GM19239 (cell line): ENCODE measurements around the gene SEZ6.

Experiments used
- DNase-seq: peaks from one replicate; pipeline ENCODE4 v3.0.0; 2011; ENCODE audit warnings: low spot score; ENCODE audit not compliant: insufficient read length
- FAIRE-seq: peaks from 2 replicates; lab custom pipeline; 2011; peaks lifted over from hg19 to GRCh38; lab: Jason Lieb, UNC

The SEZ6 gene

DNA sequence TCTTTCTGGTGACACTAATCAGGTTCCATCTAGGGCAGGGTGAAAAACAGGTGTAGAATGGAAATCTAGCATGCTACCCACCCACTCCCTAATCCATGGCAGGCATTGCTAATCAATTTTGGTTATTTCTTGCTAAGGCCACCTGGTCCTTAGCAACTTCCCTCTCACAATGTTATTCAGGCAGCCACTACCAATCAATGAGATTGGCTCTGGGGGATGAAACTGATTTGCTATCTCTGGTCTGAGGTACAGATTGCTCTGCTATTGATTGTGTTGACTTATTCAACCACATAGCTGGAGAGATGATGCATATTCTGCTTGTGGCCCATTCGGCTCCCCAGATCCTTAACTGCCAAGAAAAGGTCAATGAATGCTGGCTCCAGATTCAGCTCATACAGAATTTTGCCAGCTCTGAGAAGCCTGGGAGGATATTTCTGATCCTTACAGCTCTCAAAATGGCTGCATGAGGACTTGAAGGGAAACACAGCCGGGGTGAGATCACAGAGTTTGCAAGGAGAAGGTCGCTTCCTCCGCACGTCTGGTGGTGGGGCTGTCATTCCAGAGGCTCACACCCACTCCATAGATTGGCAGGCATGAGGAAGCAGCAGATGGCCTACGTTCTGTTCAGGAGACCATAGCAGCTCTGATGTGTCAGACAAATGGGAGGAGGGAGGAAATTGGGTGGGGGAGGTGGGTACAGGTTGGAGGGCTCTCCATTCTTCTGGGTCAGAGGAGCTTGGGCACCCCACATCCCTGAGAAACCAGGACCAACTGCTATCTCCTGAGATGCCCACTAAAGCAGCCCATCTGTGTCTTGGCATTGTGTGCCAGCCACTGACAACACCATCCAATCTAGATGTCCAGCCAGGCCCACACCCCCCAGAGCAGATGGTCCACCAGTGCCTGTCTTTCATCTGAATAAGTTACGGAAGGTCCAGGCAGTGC is 22.3 kb downstream of the SEZ6 start:
- FAIRE-seq (peak; percentile 44), DNase-seq (no peak)

DNA sequence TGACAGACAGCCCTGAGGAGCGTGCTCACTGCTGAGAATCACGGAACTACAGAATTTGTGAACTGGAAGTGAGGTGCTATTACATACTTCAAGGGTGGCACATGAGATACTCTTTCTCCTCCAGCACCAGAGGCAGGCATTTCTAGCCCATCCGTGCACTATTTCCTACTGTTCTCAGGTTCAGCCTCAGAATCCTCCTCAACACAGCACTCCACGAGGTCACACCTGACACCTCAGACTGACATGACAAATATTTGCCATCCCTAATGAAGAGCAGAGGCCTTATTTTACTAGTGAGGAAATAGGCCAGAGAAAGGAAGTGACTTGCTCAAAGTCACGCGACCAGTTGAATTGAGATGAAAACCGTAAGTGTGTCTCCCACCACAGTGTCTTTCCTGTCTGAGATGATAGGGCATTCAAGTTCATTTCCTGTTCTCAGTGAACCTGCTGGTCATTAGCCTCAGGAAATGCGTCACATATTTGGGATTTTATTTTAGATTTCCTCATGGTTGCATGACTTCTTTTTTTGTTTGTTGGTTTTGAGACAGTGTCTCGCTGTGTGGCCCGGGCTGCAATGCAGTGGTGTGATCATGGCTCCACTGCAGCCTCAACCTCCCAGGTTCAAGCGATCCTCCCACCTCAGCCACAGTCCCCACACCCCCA is 23.6 kb downstream of the SEZ6 start:
- FAIRE-seq (peak; percentile 93), DNase-seq (peak; percentile 82)

DNA sequence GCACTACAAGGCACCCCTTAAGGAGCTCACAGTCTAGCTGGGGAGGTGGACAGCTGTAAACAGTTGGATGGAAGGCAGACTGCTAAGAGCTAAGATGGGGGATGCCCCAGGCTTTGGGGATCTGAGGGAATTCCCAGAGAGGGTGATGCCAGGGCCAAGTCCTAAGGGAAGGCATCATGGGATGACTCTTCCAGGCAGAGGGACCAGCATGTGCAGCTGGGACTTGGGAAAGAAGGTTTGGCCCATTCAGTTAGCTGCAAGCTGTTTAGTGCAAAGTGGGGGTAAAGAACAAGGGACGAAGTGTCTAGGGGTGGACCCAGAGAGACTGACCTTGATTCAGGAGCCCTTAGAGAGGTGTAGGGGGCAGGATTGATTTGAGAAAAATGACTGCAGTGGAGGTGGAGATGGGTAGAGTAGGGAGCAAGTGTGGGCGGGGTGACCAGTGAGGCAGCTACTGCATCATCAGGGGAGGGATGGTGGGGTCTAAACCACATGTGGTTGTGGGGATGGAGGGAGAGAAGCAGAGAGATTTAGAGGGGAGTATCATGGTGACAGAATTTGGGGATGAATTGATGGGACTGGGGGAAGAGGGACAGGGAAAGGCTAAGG is 27.4 kb downstream of the SEZ6 start:
- DNase-seq (no peak), FAIRE-seq (no peak)

DNA sequence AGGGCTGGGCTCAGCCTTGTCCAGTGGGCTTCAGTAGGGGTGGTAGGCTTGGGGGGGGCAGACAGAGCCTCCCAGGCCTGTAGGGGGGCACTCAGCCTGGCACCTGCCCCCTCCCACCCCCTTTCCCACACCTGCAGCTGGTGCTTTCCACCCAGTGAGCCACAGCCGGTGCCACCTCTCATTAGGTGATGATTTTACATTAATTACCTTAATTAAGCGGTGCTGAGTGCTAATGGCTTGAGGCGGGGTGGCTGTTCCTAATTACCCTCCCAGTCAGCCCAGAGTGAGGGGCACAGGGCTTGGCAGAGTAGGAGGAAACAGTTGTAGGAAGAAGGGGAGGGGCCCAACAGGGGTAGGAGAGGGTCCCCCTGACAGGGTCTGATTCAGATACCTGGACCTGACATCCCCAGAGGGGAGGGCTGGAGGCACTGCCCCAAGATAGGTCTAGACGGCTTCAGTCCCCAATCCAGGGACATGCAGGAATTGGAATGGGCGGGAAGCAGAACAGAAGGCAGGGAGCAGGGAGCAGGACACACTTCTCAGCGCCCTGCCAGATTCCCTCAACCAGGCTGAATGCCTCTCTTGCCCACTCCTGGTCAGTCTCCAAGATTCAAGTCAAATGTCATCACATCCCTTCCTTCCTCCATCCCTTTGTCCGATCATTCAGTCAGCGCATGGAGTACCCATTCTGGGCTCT is 28.0 kb downstream of the SEZ6 start:
- no peak for DNase-seq
- no peak for FAIRE-seq

DNA sequence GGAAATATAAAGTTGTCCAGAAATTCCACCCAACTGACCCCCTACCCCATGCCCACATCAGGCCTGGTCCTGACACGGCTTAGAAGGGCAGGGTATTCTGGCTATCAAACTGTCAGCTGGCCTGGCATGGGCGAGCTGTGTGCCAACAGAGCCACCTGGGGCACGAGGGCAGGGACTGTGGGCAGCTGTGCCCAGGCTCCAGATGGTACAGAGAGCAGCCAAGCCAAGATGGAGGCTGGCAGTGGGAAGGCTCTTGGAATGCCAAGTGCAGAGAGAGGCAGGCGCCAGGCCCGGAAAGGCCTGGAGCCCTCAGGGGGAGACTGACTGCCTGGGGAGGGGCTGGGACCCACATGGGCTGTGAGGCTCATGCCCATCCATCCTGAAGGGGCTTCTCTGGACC is 30.2 kb downstream of the SEZ6 start:
- FAIRE-seq (no peak), DNase-seq (no peak)

DNA sequence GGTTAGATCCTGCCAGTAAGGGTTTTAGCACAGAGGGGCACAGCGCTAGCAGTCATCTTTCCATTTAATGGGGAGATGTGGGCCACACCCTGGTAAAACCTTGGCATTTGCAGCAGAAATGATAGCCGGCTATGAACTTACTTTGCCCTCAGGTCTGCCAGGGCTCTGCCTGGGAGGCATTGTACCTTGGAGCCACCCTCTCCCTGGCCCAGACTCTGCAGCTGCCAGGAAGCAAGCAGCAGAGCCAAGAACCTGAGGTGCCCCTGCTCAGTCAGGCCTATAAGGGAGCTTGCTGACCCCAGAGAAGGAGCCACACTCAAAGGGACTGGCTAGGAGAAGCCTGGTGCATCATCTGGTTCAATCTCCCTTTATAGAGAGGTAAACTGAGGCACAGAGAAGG is 30.8 kb downstream of the SEZ6 start:
- FAIRE-seq, result no peak
- DNase-seq, result no peak

DNA sequence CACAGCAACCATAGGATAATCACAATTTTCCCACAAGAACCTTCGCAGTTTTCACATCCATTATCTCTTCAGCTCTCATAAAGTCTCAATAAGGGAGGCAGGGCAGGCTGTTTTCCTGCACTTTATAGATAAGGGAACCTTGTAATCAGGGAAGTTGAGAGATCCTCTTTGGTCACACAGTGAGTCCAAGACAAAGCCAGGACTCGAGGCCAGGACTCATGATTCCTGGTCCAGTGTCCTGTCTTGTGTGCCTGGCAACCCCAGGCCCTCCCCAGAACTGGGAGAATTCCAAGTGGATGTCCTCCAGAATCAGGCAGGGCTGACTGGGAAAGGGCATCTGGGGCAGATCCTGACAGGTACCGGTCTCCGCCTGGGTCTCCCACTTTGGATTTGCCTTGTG is 31.4 kb downstream of the SEZ6 start:
- DNase-seq, result no peak
- FAIRE-seq, result no peak

DNA sequence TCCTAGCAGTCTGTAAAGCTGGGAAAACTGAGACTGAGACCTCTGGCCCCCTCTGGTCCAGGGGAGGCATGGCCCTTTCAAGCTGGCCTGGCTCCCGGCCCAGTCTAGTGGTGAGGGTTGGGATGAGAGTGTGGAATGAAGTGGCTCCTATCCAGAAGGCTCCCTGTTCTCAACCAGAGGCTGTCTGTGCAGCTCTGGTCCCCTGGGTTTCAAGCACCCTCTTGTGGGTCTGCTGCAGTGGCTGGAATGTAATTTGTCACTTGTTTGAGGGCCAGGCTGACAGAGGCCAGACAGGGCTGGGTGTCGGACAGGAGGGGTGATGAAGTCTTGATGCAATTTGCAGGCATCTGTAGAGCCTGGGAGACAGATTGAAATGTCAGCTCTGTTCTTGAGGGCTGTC is 32.4 kb downstream of the SEZ6 start:
- FAIRE-seq (no peak), DNase-seq (no peak)

DNA sequence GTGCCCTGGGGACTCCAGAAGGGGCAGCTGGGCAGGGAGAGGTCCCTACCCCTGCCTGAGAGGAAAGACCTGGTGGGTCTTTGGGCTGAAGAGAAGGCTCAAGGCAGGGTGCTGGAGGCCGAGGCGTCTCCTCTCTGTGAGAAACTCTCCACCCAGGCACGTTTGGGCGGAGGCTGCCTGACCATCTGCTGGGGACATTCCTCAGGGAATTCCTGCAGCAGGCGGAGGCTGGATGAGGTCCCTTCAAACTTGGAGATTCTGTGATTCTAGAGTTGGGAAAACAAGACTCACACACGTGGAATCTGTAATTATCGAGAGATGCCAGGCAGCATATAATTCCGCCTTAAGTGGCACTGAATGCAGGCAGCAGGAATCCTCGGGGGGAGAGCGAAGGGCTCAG is 33.4 kb downstream of the SEZ6 start:
- FAIRE-seq (no peak), DNase-seq (no peak)

DNA sequence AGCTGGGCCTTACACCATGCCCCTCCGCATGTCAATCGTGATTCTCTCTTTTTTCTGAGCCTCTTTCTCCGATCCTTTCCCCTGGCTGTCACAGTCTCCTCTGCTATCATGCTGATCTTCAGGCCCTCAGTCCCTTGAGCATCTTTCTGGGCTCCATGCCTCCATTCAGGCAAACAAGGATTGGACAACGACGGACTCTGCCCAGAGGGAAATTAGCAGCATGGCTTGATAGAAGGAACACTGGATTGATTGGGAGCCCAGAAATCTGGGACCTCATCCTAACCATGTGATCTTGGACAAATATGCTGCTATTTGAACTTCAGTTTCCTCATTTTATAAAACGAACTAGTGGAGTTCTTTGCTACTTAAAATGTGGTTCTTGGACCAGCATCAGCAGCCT is 35.0 kb downstream of the SEZ6 start:
- no peak for FAIRE-seq

DNA sequence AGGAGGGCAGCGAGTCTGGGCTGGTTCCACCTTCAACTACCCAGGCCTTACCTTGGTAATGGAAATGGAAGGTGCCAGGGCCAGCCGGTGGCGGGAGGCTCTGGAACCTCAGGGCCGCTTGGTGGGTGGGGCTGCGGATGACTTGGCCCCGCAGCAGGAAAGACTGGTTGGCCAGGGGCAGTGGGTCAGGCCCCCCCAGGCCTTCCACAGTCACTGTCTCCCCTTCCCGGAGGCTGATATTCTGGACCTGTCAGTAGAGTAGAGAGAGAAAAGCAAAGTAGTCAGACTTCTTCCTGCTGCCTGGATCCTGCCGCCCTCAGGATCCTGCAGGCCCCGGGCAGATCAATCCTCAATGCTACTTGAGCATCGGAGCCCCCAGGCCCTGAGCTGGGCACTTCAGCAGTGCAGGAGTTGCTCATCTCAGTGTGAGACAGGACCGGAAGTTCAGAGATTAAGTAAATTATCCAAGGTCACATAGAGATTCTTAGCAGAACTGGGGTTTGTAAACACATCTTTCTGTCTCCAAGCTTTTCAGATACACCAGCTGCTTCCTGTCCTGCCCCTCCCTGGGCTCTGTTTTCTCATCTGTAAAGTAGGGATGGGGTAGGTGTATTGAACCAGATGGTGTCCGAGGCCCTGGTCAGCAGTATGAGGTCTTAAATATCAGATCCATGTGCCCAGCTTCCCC is 36.0 kb downstream of the SEZ6 start:
- FAIRE-seq (no peak), DNase-seq (no peak)

More for the DNA sequence above, 35.0 kb downstream of the SEZ6 start:
- no peak for DNase-seq

DNA sequence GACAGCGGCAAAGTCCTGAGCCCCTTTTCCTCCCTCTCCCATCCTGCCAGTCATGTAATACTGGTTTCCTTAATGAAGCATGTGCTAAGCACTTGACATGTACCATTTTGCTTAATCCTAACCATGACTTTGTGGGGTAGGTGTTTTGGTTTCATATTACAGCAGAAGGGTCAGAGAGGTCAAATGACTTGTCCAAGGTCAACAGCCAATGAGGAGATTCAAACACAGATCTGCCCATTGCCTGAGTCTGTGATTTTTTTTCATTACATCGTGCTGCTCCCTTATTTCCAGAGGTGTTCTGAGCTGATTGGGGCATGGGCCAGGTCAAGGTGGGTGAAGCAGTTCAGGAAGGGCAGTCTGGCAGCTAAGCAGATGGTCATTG is 36.9 kb downstream of the SEZ6 start:
- no peak for DNase-seq
- FAIRE-seq, result no peak

DNA sequence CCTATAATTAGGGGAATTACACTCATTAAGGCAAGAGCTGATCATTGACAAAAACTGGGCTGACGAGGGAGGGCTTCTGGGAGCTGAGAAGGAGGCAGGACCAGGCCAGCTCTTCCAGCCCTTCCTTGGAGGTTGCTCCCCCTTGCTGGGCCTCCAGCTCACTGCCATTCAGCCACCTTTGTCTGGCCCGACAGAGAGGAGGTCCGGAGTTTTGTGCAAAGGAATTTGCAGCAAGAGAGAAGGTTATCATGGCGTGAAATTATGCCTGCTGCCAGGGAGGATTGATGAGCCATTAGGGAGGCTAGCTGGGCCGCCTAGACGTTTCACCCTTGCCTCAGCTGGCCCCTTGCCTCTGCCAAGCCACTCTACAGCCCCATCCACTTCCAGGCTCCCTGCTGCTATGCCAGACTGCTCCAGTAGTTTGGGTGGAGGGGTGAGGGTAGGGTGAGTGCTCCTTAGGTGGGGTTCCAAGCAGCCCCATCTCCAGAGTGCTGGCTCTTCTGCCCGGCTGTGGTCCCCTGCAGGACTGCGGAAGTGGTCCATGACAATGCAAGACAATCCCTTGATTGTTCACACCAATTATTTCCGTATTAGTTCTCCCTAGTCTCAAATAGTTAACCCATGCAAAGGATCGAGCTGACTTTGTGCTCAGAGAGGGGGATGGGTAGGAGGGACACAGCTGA is 37.5 kb downstream of the SEZ6 start:
- FAIRE-seq (no peak), DNase-seq (no peak)

DNA sequence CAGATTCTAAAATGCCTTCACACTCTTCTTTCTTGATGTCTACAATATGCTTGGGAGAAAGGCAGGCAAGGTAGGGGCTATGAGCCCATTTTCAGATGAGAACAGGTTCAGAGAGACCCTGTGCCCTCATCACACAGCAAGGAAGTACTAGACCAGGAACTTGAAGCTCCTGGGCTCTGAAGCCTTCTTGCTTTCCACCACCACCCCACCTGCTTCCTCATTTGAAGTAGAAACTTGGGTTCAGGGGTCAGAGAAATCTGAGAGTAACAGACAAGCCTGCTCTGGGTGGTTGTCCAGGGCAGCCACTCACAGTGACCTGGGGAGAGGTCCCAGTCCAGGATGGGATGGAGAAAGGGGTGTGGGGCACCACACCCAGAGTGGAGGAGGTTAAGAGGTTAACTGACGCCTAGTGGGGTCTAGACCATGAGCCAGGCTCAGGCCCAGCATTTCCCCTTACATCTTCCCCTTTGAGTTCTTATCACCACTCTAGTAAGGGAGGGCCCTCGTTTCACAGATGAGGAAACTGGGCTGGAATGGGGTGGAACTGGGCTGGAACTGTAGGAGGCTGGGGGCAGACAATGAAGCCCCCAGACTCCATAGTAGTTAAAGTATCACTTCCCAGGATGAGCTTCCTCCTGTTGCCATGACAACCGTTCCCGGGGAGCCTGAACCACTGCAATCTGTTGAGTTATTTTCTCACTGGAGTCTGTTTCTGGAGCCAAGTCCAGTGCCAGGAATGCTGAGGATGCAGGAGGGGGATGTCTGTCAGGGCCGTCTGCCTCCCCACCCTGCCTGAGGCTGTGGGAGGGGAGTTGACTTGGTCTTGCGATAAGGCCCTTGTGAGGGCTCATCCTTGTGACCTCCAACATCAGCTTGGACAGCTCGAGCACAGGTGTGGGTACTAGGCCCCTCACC is 38.4 kb downstream of the SEZ6 start:
- FAIRE-seq (no peak), DNase-seq (no peak)

DNA sequence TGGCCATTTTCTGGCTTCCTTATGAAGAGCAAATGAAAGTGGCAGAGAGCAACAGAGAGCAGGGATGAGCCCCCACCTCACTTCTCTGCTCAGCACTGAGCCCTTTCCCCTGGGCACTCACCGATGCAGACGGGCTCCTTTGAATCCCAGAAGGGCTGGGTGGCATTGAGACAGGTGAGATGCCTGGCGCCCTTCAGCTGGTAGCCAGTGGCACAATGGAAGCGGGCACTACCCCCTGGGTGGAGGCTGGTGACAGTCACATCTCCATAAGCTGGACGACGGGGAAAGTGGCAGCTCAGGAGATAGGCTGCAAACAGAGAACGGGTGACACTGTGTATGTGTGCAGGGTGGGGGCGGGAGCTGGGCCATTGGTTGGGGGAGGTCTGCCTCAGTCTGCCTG is 42.0 kb downstream of the SEZ6 start:
- FAIRE-seq (no peak), DNase-seq (no peak)

DNA sequence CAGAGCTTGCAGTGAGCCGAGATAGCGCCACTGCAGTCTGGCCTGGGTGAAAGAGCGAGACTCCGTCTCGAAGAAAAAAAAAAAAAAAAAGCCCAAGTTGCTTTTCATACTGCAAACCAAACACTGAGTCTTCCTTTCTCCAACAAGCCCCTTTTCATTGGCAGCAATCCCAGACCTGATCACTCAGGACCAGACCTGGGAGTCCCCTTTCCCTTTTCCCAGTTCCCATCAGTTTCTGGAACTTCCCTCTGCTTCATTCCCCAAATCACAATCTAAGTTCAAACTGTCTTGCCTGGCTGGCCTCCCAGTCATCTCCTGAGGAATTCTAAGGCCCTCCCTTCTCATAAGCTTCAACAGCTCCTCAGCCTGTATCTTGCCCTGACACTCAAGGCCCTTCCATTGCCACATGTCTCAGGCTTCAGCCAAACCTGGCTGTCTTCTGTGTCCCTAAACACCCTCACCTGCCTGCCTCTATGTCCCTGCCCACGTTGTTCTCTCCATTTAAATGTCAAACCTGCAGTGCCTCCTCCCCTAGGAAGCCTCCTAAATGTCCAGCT is 42.7 kb downstream of the SEZ6 start:
- DNase-seq (no peak), FAIRE-seq (no peak)

DNA sequence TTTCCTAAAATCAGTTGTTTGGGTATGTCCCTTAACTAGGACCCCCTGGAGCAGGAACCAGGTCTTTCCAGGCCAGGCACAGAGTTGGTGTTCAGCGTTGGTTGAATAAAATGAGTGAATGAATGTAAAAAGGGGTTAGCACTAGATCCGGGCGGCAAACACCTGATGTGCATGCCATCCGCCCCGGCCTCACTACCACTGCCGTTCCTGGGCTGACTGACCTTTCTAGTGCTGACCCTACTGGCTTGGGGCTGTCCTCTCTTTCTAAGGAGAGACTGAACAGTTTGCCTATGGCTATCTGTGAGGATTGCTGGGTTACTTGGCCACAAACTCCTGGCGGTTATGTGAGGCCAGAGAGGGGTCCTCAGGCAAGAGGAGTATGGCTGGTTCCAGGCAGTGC is 44.4 kb downstream of the SEZ6 start:
- DNase-seq (no peak), FAIRE-seq (no peak)
